ENCODE results near the gene STXBP6. TPM values are rescaled to one million over a fixed set of nuclear protein-coding genes. Genes with fewer than 3 reads are reported as not detected.

STXBP6 gene
- total RNA-seq, 1 experiment from 2014 or later = 0.27 TPM

DNA sequence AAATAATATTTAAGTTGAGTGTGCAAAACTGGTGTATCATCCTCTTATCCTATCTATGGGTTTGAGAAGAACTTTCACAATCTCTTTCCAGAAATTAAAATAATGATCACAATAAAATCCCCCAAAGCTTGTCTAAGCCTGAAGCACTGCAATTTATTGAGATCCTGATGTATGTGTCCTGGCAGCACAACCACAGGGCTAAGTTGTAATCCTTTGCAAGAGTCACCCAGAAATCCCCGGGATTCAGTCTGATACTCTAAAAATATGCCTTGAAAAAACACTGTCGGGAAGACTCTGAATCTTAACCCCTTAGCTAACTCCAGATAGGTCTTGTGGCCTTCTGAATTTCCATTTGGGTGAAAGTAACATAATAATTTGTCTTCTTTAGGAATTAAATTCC is 40.3 kb upstream of the STXBP6 start:
- H2AFZ ChIP-seq (ENCODE audit: low read depth, low read length, poor library complexity, severe bottlenecking) = no peak overlapping the region
- ATAC-seq (no peak), DNase-seq (ENCODE audit: low read depth, low spot score) (no peak)
- ChIA-PET RAD21 (ENCODE audit: low non-redundant PET in 1 of 2, low total read pairs in 2 of 2, uncharacterized antibody in 2 of 2, unreplicated experiment in 2 of 2) (no interaction called here), POLR2A (no interaction called here), CTCF (no interaction called here)
- H3K79me2 ChIP-seq (ENCODE audit: insufficient read depth, low read length) = no peaks in the 10 kb centered on the region
- H3K4me3 ChIP-seq (replicated peaks in 1 of 2; ENCODE audit: low read depth in 1 of 2, low read length in 2 of 2) = no peak overlapping the region
- no peaks in the 10 kb centered on the region for H3K36me3 ChIP-seq (ENCODE audit: control insufficient read depth in 1 of 2, insufficient read depth in 2 of 2, low read length in 2 of 2)
- H4K20me1 ChIP-seq (ENCODE audit: insufficient read depth) = no peaks in the 10 kb centered on the region
- H3K9me2 ChIP-seq (ENCODE audit: insufficient read depth) = no peaks in the 10 kb centered on the region
- H3K9me3 ChIP-seq (ENCODE audit: control insufficient read depth in 1 of 2, insufficient read depth in 1 of 2, low read depth in 1 of 2, low read length in 2 of 2) = peaks cover 0 to 20% of the 10 kb centered on the region in 2 experiments; a peak in 2 of 4 replicates
- H3K27ac ChIP-seq (ENCODE audit: low read depth, low read length) = no peak overlapping the region
- no TSS peak for BruUV-seq (replicated peaks)
- H3K27me3 ChIP-seq (ENCODE audit: insufficient read depth, low read length) = no peaks in the 10 kb centered on the region
- no peaks in the 10 kb centered on the region for H3K4me1 ChIP-seq (ENCODE audit: control insufficient read depth in 1 of 2, insufficient read depth in 2 of 2, low read length in 2 of 2)
- intact Hi-C loops (cut with micrococcal nuclease) = no loop called here
- no peak overlapping the region for H3K4me2 ChIP-seq (ENCODE audit: low read length)
- no peak for TF ChIP-seq ELF1 (IDR thresholded peaks at IDR 0.05; ENCODE audit: borderline replicate concordance, low read depth)
- TF ChIP-seq, protein P1, sequence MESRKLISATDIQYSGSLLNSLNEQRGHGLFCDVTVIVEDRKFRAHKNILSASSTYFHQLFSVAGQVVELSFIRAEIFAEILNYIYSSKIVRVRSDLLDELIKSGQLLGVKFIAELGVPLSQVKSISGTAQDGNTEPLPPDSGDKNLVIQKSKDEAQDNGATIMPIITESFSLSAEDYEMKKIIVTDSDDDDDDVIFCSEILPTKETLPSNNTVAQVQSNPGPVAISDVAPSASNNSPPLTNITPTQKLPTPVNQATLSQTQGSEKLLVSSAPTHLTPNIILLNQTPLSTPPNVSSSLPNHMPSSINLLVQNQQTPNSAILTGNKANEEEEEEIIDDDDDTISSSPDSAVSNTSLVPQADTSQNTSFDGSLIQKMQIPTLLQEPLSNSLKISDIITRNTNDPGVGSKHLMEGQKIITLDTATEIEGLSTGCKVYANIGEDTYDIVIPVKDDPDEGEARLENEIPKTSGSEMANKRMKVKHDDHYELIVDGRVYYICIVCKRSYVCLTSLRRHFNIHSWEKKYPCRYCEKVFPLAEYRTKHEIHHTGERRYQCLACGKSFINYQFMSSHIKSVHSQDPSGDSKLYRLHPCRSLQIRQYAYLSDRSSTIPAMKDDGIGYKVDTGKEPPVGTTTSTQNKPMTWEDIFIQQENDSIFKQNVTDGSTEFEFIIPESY (IDR thresholded peaks at IDR 0.05; ENCODE audit: extremely low read depth, insufficient replicate concordance, low read length) = no peak
- TF ChIP-seq EZH2phosphoT487 (IDR thresholded peaks at IDR 0.05; ENCODE audit: borderline replicate concordance) = no peak
- TF ChIP-seq POLR2A (IDR thresholded peaks at IDR 0.05; ENCODE audit: borderline replicate concordance, extremely low read depth, insufficient read depth, insufficient read length) = no peak
- TF ChIP-seq CTCF (IDR thresholded peaks at IDR 0.05 in 2 of 3, conservative IDR thresholded peaks at IDR 0.05 in 1 of 3; ENCODE audit: borderline replicate concordance in 1 of 3, insufficient read depth in 1 of 3, low read depth in 2 of 3, low read length in 2 of 3) = no peak
- no peak for TF ChIP-seq CBX3 (IDR thresholded peaks at IDR 0.05; ENCODE audit: low read depth)
- no peak for TF ChIP-seq FOSL1 (IDR thresholded peaks at IDR 0.05; ENCODE audit: low read depth)
- TF ChIP-seq MAX (IDR thresholded peaks at IDR 0.05) = no peak
- TF ChIP-seq RAD21 (IDR thresholded peaks at IDR 0.05; ENCODE audit: low read depth) = no peak
- no peak for TF ChIP-seq TCF7L2 (IDR thresholded peaks at IDR 0.05; ENCODE audit: borderline replicate concordance, extremely low read depth, insufficient read depth, insufficient read length)
- no peak for TF ChIP-seq SIN3A (IDR thresholded peaks at IDR 0.05; ENCODE audit: low read depth)
- TF ChIP-seq ZNF274 (IDR thresholded peaks at IDR 0.05; ENCODE audit: low read depth, low read length) = no peak
- TF ChIP-seq REST (IDR thresholded peaks at IDR 0.05; ENCODE audit: low read depth) = no peak
- no peak for TF ChIP-seq CEBPB (IDR thresholded peaks at IDR 0.05; ENCODE audit: low read depth)
- TF ChIP-seq EGR1 (IDR thresholded peaks at IDR 0.05; ENCODE audit: low read depth) = no peak
- no peak for TF ChIP-seq SRF (IDR thresholded peaks at IDR 0.05; ENCODE audit: low read depth)
- TF ChIP-seq SP1 (IDR thresholded peaks at IDR 0.05; ENCODE audit: low read depth) = no peak
- no peak overlapping the region for H3K9ac ChIP-seq (ENCODE audit: low read length)

Data from HCT116 (cell line).